Measurements from ENCODE around the gene TTC27.
"Not testable (repeated sequence)": the region's sequence is repeated elsewhere in the genome, so short reads cannot be mapped to it uniquely, and the experiment has no call there.

The TTC27 gene

DNA sequence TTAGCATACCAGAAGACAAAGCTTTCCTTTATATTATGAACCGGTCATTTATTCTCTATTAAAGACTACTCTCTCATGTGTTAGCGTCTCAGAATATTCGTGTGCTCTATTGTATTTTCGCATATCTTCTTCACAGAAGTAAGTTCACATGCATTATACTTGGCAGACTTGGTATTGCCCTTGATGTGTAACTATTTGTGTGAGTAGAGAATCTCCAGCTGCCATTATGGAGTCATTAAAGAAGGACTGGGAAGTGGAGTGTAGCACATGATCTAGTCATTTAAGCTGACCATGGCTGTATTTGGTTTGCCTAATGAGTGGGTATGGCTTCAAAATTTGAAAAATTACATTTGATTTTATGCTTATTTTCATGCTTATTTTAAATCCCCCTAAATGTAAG is 92.9 kb downstream of the TTC27 start:
- no peak for DNase-seq

- no peak for DNase-seq
These were observed 93.5 kb downstream of the TTC27 start for GRCh38 chr2:32721376-32721775.

DNA sequence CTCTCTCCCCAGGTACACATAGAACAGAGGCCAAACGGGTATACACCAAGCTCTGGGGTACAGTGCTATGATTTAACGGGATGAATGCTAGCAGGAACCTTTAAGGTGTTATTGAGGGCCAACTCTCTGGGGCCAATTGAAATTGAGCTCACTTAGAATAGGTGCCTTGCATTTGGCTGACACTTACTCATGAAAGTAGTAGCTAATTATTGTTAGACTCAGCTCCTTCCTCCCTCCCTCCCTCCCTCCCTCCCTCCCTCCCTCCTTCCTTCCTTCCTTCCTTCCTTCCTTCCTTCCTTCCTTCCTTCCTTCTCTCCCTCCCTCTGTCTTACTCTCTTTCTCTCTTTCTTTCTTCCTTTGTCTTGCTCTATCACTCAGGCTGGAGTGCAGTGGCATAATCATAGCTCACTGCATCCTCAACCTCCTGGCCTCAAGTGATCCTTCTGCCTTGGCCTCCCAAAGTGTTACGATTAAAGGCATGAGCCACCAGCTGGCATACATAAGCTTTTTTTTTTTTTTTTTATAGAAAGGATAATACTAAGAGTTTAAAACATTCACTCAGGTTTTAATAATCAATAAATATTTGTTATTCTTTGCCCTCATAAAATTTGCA is 95.7 kb downstream of the TTC27 start:
- no peak for DNase-seq

DNA sequence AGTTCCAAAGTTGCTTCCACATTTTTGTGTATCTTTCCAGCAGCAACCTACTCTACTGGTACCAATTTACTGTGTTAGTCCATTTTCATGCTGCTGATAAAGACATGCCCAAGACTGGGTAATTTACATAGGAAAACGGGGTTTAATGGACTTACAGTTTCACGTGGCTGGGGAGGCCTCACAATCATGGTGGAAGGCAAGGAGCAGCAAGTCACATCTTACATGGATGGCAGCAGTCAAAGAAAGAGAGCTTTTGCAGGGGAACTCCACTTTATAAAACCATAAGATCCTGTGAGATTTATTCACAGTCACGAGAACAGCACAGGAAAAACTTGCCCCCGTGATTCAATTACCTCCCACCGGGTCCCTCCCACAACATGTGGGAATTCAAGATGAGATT is 98.8 kb downstream of the TTC27 start:
- DNase-seq = not testable (repeated sequence)

GRCh38 chr2:32727157-32727556 is 99.3 kb downstream of the TTC27 start:
- DNase-seq = no peak

GRCh38 chr2:32730958-32731357 is 103.1 kb downstream of the TTC27 start:
- DNase-seq = not testable (repeated sequence)

GRCh38 chr2:32732120-32732519 is 104.3 kb downstream of the TTC27 start:
- no peak for DNase-seq

- no peak for DNase-seq
These were observed 105.1 kb downstream of the TTC27 start for GRCh38 chr2:32732912-32733472.

GRCh38 chr2:32735348-32735747 is 107.5 kb downstream of the TTC27 start:
- no peak for DNase-seq

DNA sequence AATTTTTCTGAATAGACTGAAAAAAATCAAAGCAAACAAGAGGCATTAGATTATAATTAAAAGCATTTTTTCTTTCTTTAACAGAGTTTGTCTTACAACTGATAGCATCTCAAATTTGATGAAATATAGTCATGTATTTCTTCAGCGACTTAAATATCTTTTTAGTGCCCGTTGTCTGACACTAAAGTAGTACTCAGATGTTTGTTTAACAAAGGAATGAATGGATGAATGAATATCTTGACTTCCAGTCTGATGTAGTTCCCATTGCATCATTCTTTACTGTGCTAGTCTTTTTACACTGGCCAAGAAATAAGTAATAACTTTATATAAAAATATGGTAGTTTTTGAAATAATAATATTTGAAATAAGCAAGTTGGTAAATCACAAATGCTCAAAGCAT is 111.1 kb downstream of the TTC27 start:
- DNase-seq = no peak

DNA sequence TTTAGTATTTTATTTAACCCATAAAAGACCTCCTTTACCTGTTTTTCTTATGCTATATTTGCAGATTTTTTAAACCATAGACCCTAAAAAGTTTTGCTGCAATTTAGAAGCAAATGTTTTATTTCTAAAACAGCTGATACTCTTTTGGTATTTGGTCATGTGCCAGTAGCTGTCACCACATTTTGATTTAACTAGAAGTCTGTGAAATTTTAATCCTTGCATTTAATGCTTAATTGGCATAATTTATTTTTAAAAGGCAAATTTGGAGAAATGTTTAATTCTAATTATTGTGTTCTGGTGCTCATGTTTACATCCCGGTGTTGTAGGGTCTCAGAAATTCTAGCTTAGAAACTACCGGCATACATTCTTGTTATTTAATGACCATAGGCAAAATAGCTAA is 111.8 kb downstream of the TTC27 start:
- DNase-seq = no peak

DNA sequence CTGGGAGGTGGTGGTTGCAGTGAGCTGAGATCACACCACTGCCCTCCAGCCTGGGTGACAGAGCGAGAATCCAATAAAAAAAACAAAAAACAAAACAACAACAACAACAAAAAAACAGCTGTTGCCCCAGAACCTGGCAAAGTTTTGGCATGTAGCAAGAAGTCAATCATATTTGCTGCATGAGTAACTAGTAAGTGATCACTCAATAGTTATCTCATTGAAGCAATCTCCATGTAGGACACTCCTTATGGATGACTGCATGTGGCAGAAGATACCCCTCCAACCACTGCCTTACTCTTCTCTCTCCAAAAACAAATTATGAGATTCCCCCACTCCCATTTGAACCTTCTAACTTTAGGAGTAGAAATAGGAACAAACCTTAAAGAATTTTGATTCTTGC is 113.7 kb downstream of the TTC27 start:
- no peak for DNase-seq

DNA sequence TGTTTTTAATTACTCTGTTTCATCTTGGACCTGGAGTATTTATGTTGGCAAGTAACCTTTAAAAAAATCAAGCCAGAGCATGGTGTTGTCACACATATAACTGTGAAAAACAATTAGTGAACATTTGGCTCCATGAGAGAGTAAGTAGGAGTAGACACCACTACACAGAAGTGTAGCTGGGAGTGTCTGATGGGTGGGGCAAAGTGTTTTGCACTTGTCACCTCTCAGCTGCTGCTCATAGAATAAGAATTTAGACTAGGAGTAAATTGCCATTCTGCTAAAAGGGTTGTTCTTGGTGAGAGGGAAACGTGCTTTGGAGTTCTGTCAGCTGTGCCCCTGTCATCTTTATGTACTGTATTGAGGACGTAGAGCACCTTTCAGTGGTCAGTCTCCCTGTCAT is 114.5 kb downstream of the TTC27 start:
- no peak for DNase-seq

GRCh38 chr2:32743480-32744236 is 115.8 kb downstream of the TTC27 start:
- DNase-seq = no peak

- no peak for DNase-seq
These were observed 117.3 kb downstream of the TTC27 start for GRCh38 chr2:32745191-32745590.

GRCh38 chr2:32745675-32746074 is 117.8 kb downstream of the TTC27 start:
- no peak for DNase-seq

DNA sequence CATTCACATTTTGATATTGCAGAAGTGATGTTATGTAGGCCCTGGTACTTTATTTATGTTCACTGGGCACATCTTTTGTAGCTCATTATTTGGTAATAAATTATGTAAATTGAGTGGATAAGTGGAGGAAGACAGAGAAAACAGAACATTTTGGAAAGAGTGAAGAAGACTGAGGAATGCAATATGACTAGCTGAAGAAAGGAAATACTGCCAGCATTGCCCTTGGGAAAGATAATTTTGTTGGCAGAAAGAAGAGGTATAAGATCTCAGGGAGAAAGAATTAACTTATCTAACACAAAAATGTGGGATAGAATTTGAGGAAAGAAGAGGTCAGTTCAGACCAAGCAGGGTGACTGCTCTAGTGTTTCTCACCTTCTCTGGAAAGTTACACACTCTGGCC is 118.8 kb downstream of the TTC27 start:
- DNase-seq = no peak

DNA sequence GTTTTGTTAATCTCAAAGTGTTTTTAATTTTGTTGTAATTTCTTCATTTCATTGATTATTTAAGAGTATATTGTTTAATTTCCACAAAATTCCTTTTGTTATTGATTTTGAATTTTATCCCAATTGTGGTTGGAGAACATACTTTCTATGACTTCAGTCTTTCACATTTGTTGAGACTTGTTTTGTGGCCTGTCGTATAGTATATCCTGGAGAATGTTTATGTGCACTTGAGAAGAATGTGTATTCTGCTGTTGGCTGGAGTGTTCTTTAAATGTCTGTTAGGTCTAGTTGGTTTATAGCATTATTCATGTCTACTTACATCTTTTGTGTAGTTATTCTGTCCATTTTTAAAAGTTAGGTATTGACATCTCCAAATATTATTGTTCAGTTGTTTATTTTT is 120.3 kb downstream of the TTC27 start:
- DNase-seq = no peak

GRCh38 chr2:32750880-32751279 is 123.0 kb downstream of the TTC27 start:
- no peak for DNase-seq

DNA sequence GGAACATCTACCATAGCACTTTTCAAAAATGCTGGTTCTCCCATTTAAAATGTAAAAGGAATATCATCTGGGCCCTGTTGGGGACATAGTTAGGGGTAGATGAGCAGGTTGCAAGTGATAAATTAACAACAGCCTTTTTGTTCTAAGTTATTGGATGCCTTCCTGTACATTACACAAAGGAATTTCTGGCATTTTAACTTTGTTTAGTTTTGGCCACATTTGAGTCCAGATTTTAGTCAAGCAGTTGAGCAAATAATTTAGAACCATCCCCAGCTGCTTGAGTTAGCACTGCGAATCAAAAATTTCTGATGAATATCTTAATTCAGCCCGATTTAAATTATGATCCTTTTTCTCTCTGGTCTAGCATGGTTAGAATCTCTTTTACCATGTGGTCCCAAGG is 124.4 kb downstream of the TTC27 start:
- no peak for DNase-seq

GRCh38 chr2:32752952-32753351 is 125.1 kb downstream of the TTC27 start:
- no peak for DNase-seq

GRCh38 chr2:32754676-32755075 is 126.8 kb downstream of the TTC27 start:
- DNase-seq = not testable (repeated sequence)

DNA sequence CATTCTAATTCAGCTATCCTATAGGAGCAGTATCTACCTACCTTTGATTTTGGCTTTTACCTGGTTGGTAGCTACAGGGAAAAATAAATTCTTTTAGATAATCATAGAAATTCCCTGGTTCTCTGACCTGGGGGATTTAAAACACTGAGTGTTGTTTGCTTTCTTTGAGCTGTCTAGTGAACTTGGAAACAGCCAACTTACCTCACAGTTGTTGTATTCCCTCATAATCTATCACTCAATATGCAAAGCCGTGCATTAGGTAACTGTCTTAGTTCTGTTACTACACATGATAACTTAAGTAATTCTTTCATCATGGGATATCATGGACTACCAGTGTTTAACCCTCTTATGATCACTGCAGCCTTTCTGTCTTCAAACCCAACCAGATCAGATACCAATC is 127.8 kb downstream of the TTC27 start:
- DNase-seq = no peak

GRCh38 chr2:32756074-32756727 is 128.4 kb downstream of the TTC27 start:
- DNase-seq = peak; percentile 3

All from inflammatory macrophage treated with lipopolysaccharide for 4 hours (primary cell).